Measurements from ENCODE around the gene TMEM178B. TPM values are rescaled to one million over a fixed set of nuclear protein-coding genes. Genes with fewer than 3 reads are reported as not detected.

The TMEM178B gene
- total RNA-seq, 3 donors from 2014 or later (not counting 1 experiment from before 2014, with no cell fraction given): not detected

- no peak for DNase-seq
- Histone ChIP-seq H3K27me3 (ENCODE audit: control insufficient read depth, insufficient read depth, low read length) (no peaks in the 10 kb centered on the region), H3K36me3 (ENCODE audit: control insufficient read depth, insufficient read depth, low read length) (no peaks in the 10 kb centered on the region), H3K9me3 (ENCODE audit: control insufficient read depth, insufficient read depth, low read length) (no peaks in the 10 kb centered on the region), H3K27ac (ENCODE audit: low read length) (no peak overlapping the region), H3K4me3 (ENCODE audit: low read length) (no peak overlapping the region), H3K4me1 (ENCODE audit: control insufficient read depth, insufficient read depth, low read length) (no peaks in the 10 kb centered on the region)
- intact Hi-C loops (cut with micrococcal nuclease): no loop called here
- 84% methylated on average over 4 of the region's 4 CpGs for WGBS (ENCODE audit: insufficient coverage)
- H3K9me3 Mint-ChIP-seq: no peaks in the 10 kb centered on the region
- H3K27ac Mint-ChIP-seq: no peak overlapping the region
- TF ChIP-seq CTCF (IDR thresholded peaks at IDR 0.05): no peak
- peaks cover 0 to 6% of the 10 kb centered on the region in 2 donors for H3K27me3 Mint-ChIP-seq (ENCODE audit: low read depth in 2 of 2)
- no peak overlapping the region for H3K4me3 Mint-ChIP-seq
- H3K36me3 Mint-ChIP-seq: no peaks in the 10 kb centered on the region
- ATAC-seq: no peak
- H3K4me1 Mint-ChIP-seq: no peaks in the 10 kb centered on the region
These were observed 259.6 kb downstream of the TMEM178B start for GRCh38 chr7:141333459-141333858.

GRCh38 chr7:141335164-141335563 is 261.3 kb downstream of the TMEM178B start:
- H3K4me3 ChIP-seq (ENCODE audit: low read length): no peak overlapping the region
- no peak for ATAC-seq
- Mint-ChIP-seq H3K4me1 (no peaks in the 10 kb centered on the region), H3K27ac (no peak overlapping the region), H3K9me3 (no peaks in the 10 kb centered on the region), H3K4me3 (no peak overlapping the region), H3K36me3 (no peaks in the 10 kb centered on the region), H3K27me3 (ENCODE audit: low read depth in 2 of 2) (peaks cover 0 to 16% of the 10 kb centered on the region in 2 donors)
- no peak for DNase-seq
- no peaks in the 10 kb centered on the region for H3K36me3 ChIP-seq (ENCODE audit: control insufficient read depth, insufficient read depth, low read length)
- H3K9me3 ChIP-seq (ENCODE audit: control insufficient read depth, insufficient read depth, low read length): no peaks in the 10 kb centered on the region
- no peaks in the 10 kb centered on the region for H3K4me1 ChIP-seq (ENCODE audit: control insufficient read depth, insufficient read depth, low read length)
- TF ChIP-seq CTCF (IDR thresholded peaks at IDR 0.05): no peak
- intact Hi-C loops (cut with micrococcal nuclease): no loop called here
- H3K27ac ChIP-seq (ENCODE audit: low read length): no peak overlapping the region
- H3K27me3 ChIP-seq (ENCODE audit: control insufficient read depth, insufficient read depth, low read length): no peaks in the 10 kb centered on the region
- WGBS (ENCODE audit: insufficient coverage): 91% methylated on average over 4 of the region's 4 CpGs

- Mint-ChIP-seq H3K9me3 (no peaks in the 10 kb centered on the region), H3K27me3 (ENCODE audit: low read depth in 2 of 2) (peaks cover 0 to 15% of the 10 kb centered on the region in 2 donors), H3K27ac (no peak overlapping the region), H3K4me1 (no peaks in the 10 kb centered on the region), H3K4me3 (no peak overlapping the region), H3K36me3 (no peaks in the 10 kb centered on the region)
- H3K36me3 ChIP-seq (ENCODE audit: control insufficient read depth, insufficient read depth, low read length): no peaks in the 10 kb centered on the region
- no peaks in the 10 kb centered on the region for H3K4me1 ChIP-seq (ENCODE audit: control insufficient read depth, insufficient read depth, low read length)
- TF ChIP-seq CTCF (IDR thresholded peaks at IDR 0.05): no peak
- H3K27me3 ChIP-seq (ENCODE audit: control insufficient read depth, insufficient read depth, low read length): no peaks in the 10 kb centered on the region
- 59% methylated on average over 1 of the region's 1 CpG for WGBS (ENCODE audit: insufficient coverage)
- ATAC-seq (no peak), DNase-seq (no peak)
- no peaks in the 10 kb centered on the region for H3K9me3 ChIP-seq (ENCODE audit: control insufficient read depth, insufficient read depth, low read length)
- no peak overlapping the region for H3K27ac ChIP-seq (ENCODE audit: low read length)
- intact Hi-C loops (cut with micrococcal nuclease): no loop called here
- H3K4me3 ChIP-seq (ENCODE audit: low read length): no peak overlapping the region
These were observed 265.7 kb downstream of the TMEM178B start for GRCh38 chr7:141339603-141340002.

- WGBS (ENCODE audit: insufficient coverage): 94% methylated on average over 2 of the region's 4 CpGs
- H3K9me3 Mint-ChIP-seq: no peaks in the 10 kb centered on the region
- Histone ChIP-seq H3K27me3 (ENCODE audit: control insufficient read depth, insufficient read depth, low read length) (no peaks in the 10 kb centered on the region), H3K27ac (ENCODE audit: low read length) (no peak overlapping the region), H3K9me3 (ENCODE audit: control insufficient read depth, insufficient read depth, low read length) (no peaks in the 10 kb centered on the region), H3K4me1 (ENCODE audit: control insufficient read depth, insufficient read depth, low read length) (no peaks in the 10 kb centered on the region), H3K4me3 (ENCODE audit: low read length) (no peak overlapping the region), H3K36me3 (ENCODE audit: control insufficient read depth, insufficient read depth, low read length) (no peaks in the 10 kb centered on the region)
- H3K27me3 Mint-ChIP-seq (ENCODE audit: low read depth in 2 of 2): peaks cover 0 to 17% of the 10 kb centered on the region in 2 donors
- ATAC-seq (no peak), DNase-seq (no peak)
- no peaks in the 10 kb centered on the region for H3K4me1 Mint-ChIP-seq
- H3K36me3 Mint-ChIP-seq: no peaks in the 10 kb centered on the region
- TF ChIP-seq CTCF (IDR thresholded peaks at IDR 0.05): no peak
- H3K27ac Mint-ChIP-seq: no peak overlapping the region
- intact Hi-C loops (cut with micrococcal nuclease): no loop called here
- H3K4me3 Mint-ChIP-seq: no peak overlapping the region
These were observed 267.1 kb downstream of the TMEM178B start for GRCh38 chr7:141340991-141341390.

Measured in natural killer cell (primary cell).